H1 (cell line): Measurements from ENCODE around the gene OR2V1.

Experiments
- CBX5 ChIP-seq: fragments of 300-800, 300-1000 bp; sonication (generic); IDR thresholded peaks from 2 replicates; pipeline ENCODE4 v1.7.1; 2016; ENCODE audit warnings: antibody characterized with exemption, low read length, low read depth
- CREB1 ChIP-seq: IDR thresholded peaks from 2 replicates; pipeline ENCODE4 v1.6.1; 2012; ENCODE audit warnings: inconsistent platforms
- EP300 ChIP-seq, 2 experiments: IDR thresholded peaks; 1 replicate in 1 of 2; 2 replicates in 1 of 2; pipeline ENCODE4 v1.6.1; 2011 to 2012; ENCODE audit warnings: low read depth in 2 of 2, low read length in 2 of 2, mild to moderate bottlenecking in 2 of 2, borderline replicate concordance in 1 of 2, inconsistent platforms in 1 of 2, moderate library complexity in 1 of 2
- JUND ChIP-seq: IDR thresholded peaks from 2 replicates; pipeline ENCODE4 v1.6.1; 2011; ENCODE audit warnings: mild to moderate bottlenecking, improper control_type of control experiment, low read length
- POLR2A ChIP-seq, 2 experiments: IDR thresholded peaks; 1 replicate in 1 of 2; 2 replicates in 1 of 2; pipeline ENCODE4 v1.6.1; 2011; ENCODE audit warnings: low read depth in 2 of 2, low read length in 2 of 2, mild to moderate bottlenecking in 2 of 2; ENCODE audit errors: control extremely low read depth in 1 of 2
- RAD21 ChIP-seq, 2 experiments: IDR thresholded peaks in 1 of 2; conservative IDR thresholded peaks in 1 of 2; 2 replicates each; pipeline ENCODE4 v1.6.1; 2011; ENCODE audit warnings: low read depth in 2 of 2, low read length in 2 of 2, improper control_type of control experiment in 1 of 2, inconsistent platforms in 1 of 2, mild to moderate bottlenecking in 1 of 2, moderate library complexity in 1 of 2
- RXRA ChIP-seq: IDR thresholded peaks from 2 replicates; pipeline ENCODE4 v1.6.1; 2011; ENCODE audit warnings: low read depth, mild to moderate bottlenecking, low read length, moderate library complexity; ENCODE audit not compliant: insufficient read depth
- SAP30 ChIP-seq: fragments of 300-600 bp; sonication (generic); IDR thresholded peaks from 2 replicates; pipeline ENCODE4 v1.7.1; 2012; ENCODE audit warnings: low read length, moderate library complexity, mild to moderate bottlenecking, inconsistent platforms; ENCODE audit not compliant: insufficient read depth, insufficient replicate concordance
- TF ChIP-seq, protein P1 (sequence below), 3 experiments: IDR thresholded peaks; 1 replicate in 2 of 3; 2 replicates in 1 of 3; pipeline versions ENCODE4 v1.5.1 to v1.6.1; 2011; ENCODE audit warnings: low read length in 3 of 3, mild to moderate bottlenecking in 3 of 3, inconsistent platforms in 2 of 3, low read depth in 1 of 3, moderate library complexity in 1 of 3; ENCODE audit not compliant: insufficient read depth in 1 of 3; ENCODE audit errors: control extremely low read depth in 1 of 3
- TF ChIP-seq, protein P2 (sequence below): IDR thresholded peaks from 2 replicates; pipeline ENCODE4 v1.6.1; 2012; ENCODE audit warnings: inconsistent platforms

DNA sequence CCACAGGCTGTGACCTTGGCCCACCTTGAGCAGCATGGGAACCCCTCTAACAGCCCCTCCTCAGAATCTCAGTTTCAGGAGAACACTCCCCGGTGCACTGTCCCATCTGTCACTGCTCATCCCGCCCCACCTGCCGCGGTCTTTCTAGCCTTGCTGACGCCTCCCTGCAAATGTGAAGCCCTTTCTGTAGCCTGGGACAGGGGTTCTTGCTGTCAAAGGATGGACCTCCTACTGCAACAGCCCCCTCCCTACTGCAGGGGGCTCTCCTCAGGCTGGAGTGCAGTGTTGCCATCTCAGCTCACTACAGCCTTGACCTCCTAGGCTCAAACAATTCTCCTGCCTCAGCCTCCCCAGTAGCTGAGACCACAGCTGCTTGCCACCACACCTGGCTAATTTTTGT lies 20.0 kb downstream of the OR2V1 start:
- no peak for TF ChIP-seq EP300 (IDR thresholded peaks at IDR 0.05; ENCODE audit: borderline replicate concordance in 1 of 2, low read depth in 2 of 2, low read length in 2 of 2)
- TF ChIP-seq RXRA = no peak
- TF ChIP-seq, protein P1, sequence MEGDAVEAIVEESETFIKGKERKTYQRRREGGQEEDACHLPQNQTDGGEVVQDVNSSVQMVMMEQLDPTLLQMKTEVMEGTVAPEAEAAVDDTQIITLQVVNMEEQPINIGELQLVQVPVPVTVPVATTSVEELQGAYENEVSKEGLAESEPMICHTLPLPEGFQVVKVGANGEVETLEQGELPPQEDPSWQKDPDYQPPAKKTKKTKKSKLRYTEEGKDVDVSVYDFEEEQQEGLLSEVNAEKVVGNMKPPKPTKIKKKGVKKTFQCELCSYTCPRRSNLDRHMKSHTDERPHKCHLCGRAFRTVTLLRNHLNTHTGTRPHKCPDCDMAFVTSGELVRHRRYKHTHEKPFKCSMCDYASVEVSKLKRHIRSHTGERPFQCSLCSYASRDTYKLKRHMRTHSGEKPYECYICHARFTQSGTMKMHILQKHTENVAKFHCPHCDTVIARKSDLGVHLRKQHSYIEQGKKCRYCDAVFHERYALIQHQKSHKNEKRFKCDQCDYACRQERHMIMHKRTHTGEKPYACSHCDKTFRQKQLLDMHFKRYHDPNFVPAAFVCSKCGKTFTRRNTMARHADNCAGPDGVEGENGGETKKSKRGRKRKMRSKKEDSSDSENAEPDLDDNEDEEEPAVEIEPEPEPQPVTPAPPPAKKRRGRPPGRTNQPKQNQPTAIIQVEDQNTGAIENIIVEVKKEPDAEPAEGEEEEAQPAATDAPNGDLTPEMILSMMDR (IDR thresholded peaks at IDR 0.05; ENCODE audit: control extremely low read depth in 1 of 3, insufficient read depth in 1 of 3, low read depth in 1 of 3, low read length in 3 of 3) = peak; percentile 11 to 41 (median 35); a peak in 3 of 4 replicates
- no peak for TF ChIP-seq CREB1
- TF ChIP-seq JUND = no peak
- no peak for TF ChIP-seq SAP30
- TF ChIP-seq, protein P2, sequence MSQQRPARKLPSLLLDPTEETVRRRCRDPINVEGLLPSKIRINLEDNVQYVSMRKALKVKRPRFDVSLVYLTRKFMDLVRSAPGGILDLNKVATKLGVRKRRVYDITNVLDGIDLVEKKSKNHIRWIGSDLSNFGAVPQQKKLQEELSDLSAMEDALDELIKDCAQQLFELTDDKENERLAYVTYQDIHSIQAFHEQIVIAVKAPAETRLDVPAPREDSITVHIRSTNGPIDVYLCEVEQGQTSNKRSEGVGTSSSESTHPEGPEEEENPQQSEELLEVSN = no peak
- TF ChIP-seq RAD21 (IDR thresholded peaks at IDR 0.05 in 1 of 2, conservative IDR thresholded peaks at IDR 0.05 in 1 of 2; ENCODE audit: low read depth in 2 of 2, low read length in 2 of 2) = peak in 1 of 2 experiments; percentile 9; a peak in 1 of 4 replicates
- no peak for TF ChIP-seq POLR2A (IDR thresholded peaks at IDR 0.05; ENCODE audit: control extremely low read depth in 1 of 2, low read depth in 2 of 2, low read length in 2 of 2)
- TF ChIP-seq CBX5 = no peak
